ENCODE results near the gene NLRP6.
A peak's percentile ranks its signal among the peaks of the same experiment; 100 is the strongest.
"Not testable (repeated sequence)": the region's sequence is repeated elsewhere in the genome, so short reads cannot be mapped to it uniquely, and the experiment has no call there.

NLRP6 gene

DNA sequence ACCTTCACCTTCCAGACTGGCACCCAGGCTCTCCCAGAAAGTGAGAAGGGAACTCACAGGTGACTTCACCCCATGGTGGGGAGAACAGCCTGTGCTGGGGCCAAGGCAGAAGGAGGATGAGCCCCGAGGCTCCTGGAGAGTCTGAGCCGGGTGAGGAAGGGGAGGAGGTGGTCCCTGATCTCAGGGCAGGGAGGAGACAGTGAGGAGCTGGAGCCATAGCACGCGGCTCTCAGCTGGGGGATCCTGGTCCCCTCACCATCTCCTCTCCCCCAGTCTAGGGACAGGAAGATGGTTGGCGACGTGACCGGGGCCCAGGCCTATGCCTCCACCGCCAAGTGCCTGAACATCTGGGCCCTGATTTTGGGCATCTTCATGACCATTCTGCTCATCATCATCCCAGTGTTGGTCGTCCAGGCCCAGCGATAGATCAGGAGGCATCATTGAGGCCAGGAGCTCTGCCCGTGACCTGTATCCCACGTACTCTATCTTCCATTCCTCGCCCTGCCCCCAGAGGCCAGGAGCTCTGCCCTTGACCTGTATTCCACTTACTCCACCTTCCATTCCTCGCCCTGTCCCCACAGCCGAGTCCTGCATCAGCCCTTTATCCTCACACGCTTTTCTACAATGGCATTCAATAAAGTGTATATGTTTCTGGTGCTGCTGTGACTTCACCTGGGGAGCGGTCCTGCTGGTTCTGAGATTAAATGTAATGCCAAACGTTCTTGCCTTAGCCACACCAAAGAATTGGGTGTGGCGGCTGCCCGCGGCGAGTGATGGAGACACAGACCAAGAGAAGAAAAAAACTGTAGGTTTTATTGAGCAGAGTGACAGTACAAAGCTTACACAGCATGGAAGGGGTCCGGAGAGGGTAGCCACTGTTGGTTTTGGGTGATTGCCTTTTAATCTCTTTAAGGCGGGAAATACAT, 30.8 kb downstream of the NLRP6 start:
- peak; percentile 27 for DNase-seq (ENCODE audit: low spot score)

DNA sequence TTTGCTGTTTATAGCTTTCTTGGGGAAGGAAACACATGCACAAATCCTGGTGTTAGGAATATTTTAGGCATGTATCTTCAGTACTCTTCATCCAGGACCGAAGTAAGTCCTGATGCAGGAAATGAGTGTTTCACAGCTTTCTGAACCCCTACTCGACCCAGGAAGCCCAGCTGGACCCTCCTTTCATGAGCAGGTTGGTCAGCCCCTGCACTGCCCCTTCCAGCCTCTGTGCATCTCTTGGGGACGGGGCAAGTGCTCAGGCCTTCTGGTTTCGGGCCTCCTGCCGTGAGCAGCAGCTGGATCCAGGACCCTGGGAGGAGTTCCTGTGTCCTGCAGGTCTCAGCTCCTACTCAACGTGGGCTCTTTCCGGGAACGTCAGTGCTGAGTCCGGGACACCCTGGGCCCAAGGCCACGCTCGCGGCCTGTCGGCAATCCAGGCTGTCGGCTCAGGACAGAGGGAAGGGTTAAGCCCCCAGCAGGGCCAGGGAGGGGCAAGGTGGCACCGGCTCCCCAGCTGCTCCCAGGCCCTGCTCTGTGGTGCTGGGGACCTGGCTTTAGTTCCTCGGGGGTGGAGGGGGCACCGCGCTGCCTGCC, 31.9 kb downstream of the NLRP6 start:
- DNase-seq (ENCODE audit: low spot score), result peak; percentile 74

DNA sequence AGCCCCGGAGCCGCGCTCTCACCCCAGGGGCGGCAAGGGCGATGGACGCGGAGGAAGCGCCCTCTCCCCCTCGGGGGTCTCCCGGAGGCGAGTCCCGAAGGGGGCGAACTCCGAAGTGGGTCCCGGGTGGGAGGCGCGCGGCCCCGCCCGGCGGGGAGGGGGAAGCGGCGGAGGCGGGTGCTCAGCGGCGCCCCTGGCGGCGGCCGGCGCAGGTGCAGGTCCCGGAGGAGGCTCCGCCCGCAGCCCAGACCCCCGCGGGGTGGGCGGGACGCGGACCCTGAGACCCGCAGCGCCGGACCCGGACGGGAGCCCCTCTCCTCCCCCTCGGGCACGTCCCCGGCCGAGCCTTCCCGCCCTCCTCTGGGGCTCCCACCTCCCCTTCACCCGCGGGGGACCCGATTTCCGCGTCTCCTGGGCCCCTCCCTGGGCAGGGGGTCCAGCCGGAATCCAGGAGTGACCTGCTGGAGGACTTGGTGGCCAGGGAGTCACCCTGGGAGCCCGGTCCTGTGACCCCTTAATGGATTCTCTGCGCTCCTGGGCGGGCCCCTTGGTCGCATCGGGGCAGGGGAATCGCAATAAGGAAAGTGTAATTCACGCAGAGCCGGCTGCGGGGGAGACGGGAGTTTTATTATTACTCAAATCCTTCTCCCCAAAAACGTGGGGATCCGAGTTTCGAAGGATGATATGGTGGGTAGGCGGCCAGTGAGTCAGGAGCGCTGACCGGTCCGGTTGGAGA, 33.0 kb downstream of the NLRP6 start:
- DNase-seq (ENCODE audit: low spot score), result not testable (repeated sequence)

DNA sequence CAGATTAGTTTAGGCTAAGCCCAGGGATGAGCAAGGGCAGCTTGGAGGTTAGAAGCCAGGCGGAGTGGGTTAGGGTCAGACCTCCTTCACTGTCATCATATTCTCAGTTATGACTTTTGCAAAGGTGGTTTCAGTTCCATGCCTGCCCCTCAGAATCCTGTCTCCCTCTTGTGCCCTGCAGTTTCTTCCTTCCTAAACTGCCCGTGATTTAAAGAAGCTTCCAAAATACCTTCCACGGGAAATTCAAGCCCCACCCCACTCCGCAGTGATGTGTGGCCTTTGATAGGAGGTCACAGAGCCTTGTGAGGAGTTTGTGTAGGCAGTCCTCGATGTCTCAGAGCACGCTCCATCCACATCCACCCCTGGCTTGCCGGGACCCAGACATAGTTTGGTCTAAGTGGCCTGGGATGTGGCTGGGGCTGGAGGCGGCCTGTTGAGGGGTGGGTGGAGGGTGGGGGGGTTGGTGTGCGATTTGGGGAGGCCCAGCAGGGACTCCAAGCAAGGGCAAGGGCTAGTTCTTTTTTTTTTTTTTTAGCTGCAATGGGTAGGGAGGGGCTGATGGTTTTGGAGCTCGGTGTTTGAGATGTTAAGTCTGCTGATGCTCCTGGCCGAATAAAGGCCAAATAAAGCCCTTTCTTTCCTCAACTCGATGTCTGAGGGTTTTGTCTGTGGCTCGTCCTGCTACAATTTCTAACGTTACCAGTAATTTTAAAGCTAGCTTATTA, 34.0 kb downstream of the NLRP6 start:
- no peak for DNase-seq (ENCODE audit: low spot score)

DNA sequence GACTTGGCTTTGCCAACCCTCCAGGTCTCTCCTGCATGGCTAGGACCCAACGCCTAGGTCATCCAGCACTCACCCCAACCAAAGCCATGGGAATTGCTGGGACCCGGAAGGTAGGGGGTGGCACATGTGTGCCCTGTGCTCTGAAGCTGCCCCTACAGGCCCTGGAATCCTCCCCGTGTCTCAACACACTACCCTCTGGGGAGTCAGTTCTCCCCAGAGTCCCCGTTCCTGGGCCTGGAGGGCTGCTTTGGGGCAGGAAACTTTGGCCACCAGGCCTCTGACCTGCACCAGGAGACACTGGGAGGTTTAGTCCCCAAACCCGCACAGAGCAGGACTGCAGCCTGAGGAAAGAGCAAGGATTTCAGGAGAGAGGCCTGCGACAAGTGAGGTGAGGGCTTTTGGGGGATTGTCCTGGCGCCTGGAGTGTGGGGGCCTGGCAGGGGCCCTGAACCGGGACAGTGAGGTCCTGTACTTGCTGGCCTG, 35.1 kb downstream of the NLRP6 start:
- no peak for DNase-seq (ENCODE audit: low spot score)

DNA sequence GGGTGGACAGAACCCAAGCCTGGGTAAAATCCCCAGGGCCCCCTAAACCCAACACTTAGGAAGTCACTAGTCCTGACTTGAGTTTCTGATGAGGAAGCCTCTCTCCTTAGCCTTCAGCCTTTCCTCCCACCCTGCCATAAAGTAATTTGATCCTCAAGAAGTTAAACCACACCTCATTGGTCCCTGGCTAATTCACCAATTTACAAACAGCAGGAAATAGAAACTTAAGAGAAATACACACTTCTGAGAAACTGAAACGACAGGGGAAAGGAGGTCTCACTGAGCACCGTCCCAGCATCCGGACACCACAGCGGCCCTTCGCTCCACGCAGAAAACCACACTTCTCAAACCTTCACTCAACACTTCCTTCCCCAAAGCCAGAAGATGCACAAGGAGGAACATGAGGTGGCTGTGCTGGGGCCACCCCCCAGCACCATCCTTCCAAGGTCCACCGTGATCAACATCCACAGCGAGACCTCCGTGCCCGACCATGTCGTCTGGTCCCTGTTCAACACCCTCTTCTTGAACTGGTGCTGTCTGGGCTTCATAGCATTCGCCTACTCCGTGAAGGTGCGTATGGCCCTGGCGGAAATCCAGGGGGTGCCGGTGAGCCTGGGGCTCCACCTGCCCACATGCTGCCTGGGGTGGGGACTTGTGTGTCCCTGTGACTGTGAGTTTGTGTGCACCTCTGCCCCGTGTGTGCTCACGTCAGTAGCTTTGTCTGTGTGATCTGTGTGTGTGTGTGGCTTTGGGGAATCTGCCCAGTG, 35.8 kb downstream of the NLRP6 start, which contains the start of gene IFITM1:
Gene IFITM1, plus strand, starts transcription at position 254 of the 767 bp plus-strand sequence. Its CDS starts 131 bp downstream, at position 385.
- DNase-seq (ENCODE audit: low spot score), result no peak

DNA sequence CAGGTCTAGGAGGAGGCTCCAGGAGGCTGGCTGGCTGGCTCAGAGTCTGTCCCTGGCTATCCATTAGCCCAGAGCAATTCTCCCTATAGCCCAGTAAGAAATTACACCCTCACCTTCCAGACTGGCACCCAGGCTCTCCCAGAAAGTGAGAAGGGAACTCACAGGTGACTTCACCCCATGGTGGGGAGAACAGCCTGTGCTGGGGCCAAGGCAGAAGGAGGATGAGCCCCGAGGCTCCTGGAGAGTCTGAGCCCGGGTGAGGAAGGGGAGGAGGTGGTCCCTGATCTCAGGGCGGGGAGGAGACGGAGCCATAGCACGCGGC, 36.3 kb downstream of the NLRP6 start:
- DNase-seq (ENCODE audit: low spot score), result not testable (repeated sequence)

DNA sequence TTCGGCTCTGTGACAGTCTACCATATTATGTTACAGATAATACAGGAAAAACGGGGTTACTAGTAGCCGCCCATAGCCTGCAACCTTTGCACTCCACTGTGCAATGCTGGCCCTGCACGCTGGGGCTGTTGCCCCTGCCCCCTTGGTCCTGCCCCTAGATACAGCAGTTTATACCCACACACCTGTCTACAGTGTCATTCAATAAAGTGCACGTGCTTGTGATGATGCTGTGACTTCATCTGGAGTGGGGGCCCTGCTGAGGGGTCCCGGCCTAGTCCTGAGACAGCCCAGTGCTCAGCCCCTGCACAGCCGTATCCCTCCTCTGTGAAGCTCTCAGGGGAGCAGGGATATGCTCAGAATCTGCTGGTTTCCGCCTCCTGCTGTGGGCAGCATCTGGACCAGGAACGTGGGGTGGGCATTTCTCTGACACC, 36.9 kb downstream of the NLRP6 start:
- DNase-seq (ENCODE audit: low spot score), result no peak

DNA sequence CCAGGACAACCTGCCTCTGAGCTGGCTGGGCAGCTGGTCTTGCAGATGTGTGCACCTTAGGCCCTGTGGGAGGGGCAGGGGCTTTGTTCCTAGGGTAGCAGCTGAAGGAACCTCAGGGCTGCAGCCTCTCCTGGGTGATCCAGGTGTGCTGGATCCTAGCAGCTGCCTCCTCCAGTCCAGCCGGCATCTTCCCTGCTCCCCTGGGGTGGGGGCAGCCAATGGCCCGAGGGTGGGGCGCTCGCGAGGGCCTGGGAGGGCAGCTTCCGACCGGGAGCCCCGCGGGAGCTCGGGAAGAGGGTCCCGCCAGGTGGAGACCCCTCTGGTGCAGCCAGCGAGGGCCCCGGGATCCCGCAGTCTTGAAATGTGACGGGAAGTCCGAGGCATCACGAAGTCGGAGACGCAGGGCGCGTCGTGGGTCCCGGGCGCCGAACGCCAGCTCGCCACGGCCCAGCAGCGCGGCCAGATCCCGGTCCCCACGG, 37.3 kb downstream of the NLRP6 start:
- no peak for DNase-seq (ENCODE audit: low spot score)

DNA sequence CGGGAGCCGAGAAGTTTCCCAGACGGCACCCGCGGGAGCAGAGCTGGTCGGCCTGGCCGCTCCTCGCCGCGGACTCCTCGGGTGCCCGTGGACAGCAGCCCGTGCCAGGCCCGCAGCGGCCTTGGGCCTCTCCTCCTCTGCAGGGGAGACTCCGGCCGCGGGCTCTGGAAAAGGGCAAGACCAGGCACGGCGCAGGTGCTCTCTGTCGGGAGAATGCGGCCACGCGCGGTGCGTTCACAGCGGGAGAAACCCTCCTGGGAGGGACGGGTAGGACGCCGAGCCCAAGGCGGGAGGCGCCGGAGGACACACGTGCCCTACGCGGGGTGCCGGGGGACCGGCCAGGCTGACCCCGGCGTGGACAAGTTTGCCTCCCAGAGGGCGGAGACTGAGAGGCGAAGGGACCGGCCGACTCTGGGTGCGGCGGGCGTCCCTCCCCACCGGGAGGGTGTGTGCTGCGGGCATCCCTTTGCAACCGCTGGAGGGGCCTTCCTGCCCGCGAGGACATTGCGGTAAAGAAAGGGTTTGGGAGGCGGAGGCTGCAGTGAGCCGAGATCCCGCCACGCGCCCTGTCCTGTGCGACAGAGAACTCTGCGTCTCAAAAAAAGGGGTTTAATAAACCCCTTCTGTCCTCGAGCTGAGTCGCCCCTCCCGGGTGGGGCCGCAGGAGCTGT, 38.0 kb downstream of the NLRP6 start:
- no peak for DNase-seq (ENCODE audit: low spot score)

DNA sequence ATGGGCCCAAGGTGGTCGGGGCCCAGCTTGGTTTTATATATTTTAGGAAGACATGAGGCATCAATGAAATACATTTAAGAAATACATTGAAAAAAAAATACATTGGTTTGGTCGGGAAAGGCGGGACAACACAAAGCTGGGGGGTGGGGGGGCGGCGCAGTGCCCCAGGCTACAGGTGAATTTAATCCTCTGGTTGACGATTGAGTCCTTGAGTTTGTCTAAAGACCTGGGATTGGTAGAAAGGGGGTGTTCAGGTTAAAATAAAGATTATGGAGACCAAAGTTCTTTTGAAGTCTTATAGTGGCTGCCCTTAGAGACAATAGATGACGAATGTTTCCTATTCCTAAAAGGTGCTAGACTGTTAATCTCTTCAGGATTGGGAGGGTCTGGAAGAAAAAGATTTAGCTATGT, 38.7 kb downstream of the NLRP6 start:
- DNase-seq (ENCODE audit: low spot score), result no peak

DNA sequence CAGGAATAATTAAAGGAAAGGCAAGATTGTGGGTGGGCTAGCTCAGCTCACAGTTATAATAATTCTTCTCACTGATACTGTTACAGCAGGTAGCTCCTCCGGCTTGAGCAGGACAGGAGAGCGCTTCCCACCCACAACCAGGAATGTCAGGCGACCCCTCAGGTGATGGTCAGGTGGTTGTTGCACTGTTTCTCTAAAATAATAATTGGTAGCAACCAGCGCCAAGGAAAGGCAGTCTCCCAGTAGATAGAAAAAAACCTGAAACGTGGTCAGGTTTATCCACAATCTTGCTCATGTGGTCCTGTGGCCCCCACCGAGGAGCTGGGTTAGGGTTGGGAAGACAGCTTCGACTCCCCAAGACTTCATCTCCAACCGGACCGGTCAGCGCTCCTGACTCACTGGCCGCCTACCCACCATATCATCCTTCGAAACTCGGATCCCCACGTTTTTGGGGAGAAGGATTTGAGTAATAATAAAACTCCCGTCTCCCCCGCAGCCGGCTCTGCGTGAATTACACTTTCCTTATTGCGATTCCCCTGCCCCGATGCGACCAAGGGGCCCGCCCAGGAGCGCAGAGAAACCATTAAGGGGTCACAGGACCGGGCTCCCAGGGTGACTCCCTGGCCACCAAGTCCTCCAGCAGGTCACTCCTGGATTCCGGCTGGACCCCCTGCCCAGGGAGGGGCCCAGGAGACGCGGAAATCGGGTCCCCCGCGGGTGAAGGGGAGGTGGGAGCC, 39.6 kb downstream of the NLRP6 start:
- DNase-seq (ENCODE audit: low spot score), result not testable (repeated sequence)

DNA sequence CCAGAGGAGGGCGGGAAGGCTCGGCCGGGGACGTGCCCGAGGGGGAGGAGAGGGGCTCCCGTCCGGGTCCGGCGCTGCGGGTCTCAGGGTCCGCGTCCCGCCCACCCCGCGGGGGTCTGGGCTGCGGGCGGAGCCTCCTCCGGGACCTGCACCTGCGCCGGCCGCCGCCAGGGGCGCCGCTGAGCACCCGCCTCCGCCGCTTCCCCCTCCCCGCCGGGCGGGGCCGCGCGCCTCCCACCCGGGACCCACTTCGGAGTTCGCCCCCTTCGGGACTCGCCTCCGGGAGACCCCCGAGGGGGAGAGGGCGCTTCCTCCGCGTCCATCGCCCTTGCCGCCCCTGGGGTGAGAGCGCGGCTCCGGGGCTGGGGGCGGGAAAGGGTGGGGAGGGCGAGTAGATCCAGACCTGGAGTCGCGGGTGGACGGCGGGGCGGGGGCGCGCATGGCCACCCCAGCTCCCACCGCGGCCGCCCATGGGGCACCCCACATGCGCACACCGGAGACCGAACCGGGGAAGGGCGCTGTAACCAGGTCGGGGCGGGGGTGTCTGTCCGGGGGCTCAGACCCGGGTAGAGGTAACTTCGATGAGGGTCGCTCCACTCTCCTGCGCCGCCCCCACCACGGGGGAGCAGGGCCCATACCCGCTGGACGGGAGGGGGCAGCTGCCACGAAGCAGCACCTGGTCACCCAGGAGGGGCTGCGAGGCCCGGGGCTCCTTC, 40.4 kb downstream of the NLRP6 start:
- not testable (repeated sequence) for DNase-seq (ENCODE audit: low spot score)

DNA sequence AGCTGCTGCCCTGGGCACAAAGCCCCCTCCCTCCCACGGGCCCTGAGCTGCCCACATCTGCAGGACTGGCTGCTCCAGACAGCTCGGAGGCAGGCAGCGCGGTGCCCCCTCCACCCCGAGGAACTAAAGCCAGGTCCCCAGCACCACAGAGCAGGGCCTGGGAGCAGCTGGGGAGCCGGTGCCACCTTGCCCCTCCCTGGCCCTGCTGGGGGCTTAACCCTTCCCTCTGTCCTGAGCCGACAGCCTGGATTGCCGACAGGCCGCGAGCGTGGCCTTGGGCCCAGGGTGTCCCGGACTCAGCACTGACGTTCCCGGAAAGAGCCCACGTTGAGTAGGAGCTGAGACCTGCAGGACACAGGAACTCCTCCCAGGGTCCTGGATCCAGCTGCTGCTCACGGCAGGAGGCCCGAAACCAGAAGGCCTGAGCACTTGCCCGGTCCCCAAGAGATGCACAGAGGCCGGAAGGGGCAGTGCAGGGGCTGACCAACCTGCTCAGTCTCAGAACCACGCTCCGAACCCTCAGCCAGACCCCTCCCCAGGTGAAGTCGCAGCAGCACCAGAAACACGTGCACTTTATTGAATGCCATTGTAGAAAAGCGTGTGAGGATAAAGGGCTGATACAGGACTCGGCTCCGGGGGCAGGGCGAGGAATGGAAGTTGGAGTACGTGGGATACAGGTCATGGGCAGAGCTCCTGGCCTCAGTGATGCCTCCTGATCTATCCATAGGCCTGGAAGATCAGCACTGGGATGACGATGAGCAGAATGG, 41.1 kb downstream of the NLRP6 start:
- peak; percentile 34 for DNase-seq (ENCODE audit: low spot score)

DNA sequence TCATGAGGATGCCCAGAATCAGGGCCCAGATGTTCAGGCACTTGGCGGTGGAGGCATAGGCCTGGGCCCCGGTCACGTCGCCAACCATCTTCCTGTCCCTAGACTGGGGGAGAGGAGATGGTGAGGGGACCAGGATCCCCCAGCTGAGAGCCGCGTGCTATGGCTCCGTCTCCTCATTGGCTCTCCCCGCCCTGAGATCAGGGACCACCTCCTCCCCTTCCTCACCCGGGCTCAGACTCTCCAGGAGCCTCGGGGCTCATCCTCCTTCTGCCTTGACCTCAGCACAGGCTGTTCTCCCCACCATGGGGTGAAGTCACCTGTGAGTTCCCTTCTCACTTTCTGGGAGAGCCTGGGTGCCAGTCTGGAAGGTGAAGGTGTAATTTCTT, 41.7 kb downstream of the NLRP6 start:
- not testable (repeated sequence) for DNase-seq (ENCODE audit: low spot score)

DNA sequence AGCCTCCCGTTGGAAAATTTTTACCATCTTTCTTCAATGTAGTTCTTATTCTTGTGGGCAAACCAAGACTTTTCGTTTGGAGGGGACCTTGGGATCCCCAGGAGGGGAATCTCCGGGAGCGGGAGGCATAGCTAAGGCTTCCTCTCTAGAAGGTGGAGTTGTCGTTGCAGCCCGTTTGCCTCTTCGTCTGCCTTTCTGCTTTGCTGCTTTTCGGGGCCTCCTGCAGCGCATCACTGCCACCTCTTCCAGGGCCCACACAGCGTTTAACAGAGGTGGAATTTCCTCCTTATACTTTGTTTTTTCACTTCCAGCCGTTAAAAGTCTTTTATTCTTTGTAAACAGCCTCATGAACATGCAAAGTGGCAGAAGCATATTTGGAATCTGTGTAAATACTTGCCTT, 45.9 kb downstream of the NLRP6 start:
- DNase-seq (ENCODE audit: low spot score), result no peak

DNA sequence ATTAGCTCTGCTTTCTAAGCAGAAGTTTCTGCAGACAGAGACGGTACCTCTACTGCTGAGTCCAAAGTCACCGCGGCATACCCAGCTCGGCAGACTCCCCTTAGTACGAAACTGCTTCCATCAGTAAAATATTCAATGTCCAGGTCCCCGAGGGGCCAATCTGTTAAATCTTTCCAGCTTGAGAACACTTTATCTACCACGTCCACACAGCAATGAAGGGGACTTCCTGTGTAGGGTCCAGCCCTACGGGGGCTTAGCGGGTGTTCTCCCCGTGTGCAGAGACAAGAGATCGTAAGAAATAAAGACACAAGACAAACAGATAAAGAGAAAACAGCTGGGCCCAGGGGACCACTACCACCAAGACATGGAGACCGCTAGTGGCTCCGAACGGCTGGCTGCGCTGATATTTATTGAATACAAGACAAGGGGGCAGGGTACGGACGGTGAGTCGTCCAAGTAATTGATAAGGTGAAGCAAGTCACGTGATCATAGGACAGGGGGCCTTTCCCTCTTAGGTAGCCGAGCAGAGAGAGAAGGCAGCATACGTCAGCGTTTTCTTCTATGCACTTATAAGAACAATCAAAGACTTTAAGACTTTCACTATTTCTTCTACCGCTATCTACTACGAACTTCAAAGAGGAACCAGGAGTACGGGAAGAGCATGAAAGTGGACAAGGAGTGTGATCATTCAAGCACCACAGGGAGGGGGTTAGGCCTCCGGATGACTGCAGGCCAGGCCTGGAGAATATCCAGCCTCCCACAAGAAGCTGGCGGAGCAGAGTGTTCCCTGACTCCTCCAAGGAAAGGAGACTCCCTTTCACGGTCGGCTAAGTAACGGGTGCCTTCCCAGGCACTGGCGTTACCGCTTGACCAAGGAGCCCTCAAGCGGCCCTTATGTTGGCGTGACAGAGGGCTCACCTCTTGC, 46.6 kb downstream of the NLRP6 start:
- not testable (repeated sequence) for DNase-seq (ENCODE audit: low spot score)
